ENCODE data around the gene POU2F2.

The POU2F2 gene

DNA sequence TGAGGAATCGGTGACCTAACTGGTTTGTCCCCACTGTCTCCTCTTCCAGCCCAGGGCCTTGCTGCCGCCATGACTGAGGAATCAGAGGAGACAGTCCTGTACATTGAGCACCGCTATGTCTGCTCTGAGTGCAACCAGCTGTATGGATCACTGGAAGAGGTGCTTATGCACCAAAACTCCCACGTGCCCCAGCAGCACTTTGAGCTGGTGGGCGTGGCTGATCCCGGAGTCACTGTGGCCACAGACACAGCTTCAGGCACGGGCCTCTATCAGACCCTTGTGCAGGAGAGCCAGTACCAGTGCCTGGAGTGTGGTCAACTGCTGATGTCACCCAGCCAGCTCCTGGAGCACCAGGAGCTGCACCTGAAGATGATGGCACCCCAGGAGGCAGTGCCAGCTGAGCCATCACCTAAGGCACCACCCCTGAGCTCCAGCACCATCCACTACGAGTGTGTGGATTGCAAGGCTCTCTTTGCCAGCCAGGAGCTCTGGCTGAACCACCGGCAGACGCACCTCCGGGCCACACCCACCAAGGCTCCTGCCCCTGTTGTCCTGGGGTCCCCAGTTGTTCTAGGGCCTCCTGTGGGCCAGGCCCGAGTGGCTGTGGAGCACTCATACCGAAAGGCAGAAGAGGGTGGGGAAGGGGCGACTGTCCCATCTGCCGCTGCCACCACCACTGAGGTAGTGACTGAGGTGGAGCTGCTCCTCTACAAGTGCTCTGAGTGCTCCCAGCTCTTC lies 53.5 kb downstream of the POU2F2 start:
- DNase-seq = no peak

DNA sequence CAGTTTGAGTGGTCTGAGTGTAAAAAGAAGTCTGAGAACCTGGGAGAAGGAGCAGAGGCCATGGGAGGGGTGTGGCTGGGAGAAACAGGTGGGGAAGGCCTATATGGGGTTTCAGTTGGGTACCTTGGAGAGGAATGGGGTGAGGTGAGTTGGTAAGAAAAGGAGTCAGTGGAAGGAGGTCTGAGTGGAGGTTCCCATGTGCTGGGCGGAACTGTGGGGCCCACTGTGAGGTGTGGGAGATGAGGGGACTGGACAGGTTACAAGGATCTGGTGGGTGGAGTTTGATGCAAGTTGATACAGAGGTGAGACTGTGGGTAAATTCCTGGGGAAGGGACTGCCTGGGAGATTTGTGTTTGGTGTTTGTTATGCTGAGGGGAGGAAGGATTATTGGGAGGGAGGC lies 54.2 kb downstream of the POU2F2 start:
- DNase-seq = no peak

GRCh38 chr19:42076380-42076944 lies 55.8 kb downstream of the POU2F2 start:
- no peak for DNase-seq

- peak; percentile 96 for DNase-seq
These were observed 56.4 kb downstream of the POU2F2 start, which contains the start of gene ZNF574 for GRCh38 chr19:42075616-42076379. TSS of gene ZNF574 (plus strand) at chr19:42076166. CDS start at chr19:42078607, 2,441 bp downstream.

- DNase-seq = no peak
These were observed 57.0 kb downstream of the POU2F2 start for GRCh38 chr19:42075364-42075615.

DNA sequence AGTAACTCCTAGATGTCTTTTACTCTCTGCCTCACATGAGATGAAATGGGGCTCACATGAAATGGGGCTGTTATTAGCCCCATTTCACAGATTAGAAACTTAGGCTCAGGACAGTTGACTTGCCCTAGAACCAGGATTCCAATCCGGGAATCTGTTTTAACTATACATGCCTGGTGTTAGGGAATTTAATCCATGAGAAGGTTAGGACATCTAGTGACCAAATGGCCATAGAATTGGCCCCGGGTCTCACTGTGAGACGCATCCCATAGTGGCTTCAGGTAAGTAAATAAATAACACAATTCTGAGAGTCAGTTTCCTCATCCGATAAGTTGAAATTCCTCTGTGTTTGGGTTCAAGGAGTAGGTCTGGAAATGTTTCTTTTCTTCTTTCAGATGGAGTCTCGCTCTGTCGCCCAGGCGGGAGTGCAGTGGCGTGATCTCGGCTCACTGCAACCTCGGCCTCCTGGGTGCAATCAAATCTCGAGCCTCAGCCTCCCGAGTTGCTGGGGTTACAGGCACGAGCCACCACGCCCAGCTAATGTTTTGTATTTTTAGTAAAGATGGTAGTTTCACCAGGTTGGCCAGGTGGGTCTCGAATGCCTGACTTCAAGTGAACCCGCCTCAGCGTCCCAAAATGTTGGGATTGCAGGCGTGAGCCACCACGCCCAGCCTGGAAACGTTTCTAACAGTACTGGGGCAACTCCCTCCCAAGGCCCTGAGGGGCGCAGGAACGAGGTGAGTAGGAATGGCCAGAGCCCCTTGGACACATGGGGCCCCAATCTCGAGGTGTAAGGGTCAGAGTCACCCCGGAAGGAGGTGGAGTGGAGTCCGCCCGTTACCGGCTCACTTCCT lies 57.5 kb downstream of the POU2F2 start:
- DNase-seq = no peak

DNA sequence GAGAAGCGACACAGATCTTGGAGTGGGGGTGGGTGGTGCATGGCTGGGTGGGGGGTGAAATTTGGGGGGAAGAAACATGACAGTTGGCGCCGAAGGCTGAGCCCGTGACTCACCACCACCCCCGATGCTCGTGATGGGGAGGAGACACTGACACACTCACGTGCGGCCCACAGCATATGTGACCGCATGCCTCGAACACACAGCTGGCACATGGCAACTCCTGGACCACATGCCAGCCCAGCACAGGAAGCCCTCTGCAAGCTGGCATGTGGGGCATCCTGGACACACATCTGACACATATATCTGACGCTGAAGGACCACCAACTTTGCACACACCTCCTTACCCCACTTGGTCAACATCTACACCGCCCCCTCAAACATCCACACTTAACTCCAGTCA lies 61.0 kb downstream of the POU2F2 start:
- no peak for DNase-seq

GRCh38 chr19:42069619-42070351 lies 62.5 kb downstream of the POU2F2 start, which contains the start of gene GRIK5:
TSS of gene GRIK5 (minus strand) at chr19:42070206. CDS start at chr19:42065770, 4,436 bp downstream.
- no peak for DNase-seq

- DNase-seq = no peak
These were observed 63.3 kb downstream of the POU2F2 start for GRCh38 chr19:42068756-42069571.

DNA sequence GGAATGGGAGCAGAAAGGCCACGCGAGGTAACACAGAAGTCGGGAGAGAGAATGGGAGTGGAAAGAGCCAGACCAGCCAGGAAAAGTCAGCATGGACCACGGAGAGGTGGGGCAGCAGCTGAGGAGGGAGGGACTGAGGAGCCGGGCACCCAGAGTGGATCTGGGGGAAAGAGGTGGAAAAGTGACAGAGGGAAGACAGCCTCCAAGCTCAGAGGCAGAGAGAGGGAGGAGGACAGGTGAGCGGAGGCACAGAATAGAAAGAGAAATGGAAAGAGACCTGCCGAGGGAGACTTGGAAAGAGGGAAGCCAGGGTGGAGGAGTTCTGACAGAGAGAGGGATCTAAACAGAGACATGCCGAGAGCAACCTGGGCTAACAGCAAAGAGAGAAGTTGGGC lies 63.9 kb downstream of the POU2F2 start:
- DNase-seq = no peak

GRCh38 chr19:42067315-42067888 lies 64.8 kb downstream of the POU2F2 start:
- DNase-seq = no peak

DNA sequence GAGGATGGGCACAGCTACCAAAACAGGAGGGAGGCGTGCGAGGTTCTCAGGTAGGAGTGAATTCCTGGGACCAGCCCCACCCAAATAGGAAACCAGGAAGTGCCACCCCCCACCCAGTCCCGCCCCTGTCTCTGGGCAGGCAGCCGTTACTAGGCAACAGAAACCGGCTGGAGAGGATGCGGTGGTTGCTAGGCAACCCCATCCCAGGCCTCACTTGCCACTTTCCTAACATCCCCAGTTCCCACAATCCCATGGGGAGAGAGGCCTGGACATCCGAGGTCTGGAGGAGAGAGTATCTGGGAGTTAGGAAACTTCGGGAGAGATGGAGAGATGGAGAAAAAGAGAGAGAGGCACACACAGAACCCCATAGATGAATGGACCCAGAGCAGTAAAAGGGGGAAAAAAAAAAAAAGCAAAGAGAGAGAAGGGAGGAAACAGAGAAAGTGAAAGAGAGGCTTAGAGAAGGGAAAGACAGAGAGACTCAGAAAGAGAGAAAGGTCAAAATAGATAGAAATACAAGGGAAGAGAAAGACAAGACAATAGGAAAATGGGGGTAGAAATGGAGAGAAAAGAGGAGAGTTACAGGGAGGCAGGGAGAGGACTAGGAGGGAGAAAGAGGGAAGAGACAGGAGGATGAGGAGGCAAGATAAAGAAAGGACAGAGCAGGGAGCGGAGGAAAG lies 66.0 kb downstream of the POU2F2 start:
- DNase-seq = no peak

DNA sequence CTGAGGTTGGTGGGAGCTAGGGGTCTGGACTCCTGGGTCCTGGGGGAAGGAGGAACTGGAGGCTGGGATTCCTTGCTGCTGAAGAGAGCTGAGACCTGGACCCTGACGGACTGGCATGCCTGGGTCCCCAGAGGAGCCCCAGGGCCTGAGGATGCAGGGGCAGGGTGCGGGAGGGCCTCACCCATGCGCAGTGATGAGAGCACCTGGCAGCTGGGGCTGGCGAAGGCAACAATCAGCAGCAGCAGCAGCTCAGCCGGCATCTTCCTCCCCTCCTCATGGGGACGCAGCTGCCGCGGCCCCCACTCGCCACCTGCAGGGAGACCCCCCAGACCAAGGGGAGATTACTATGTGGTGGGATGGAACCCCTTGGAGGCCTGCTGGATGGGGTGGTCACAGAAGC lies 66.7 kb downstream of the POU2F2 start:
- no peak for DNase-seq

DNA sequence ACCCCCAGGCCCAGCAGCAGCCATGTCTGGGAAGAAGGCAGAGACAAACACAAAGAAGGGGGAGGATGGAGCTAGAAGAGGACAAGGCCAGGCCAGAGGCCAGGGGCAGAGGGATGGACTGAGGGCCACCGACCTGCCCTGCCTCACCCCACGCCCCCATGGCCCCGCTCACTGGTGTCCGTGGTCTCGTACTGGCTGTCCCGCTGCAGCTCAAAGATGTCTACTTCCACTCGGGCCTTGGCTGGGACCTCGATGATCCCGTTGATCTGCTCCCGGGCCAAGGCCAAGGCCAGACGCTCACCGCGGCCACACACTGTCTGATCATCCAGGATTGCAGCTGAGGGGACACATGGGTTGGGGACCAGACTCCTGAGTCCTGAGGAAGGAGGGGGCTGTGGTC lies 67.2 kb downstream of the POU2F2 start:
- DNase-seq = no peak

- DNase-seq = no peak
These were observed 67.8 kb downstream of the POU2F2 start for GRCh38 chr19:42064432-42064831.

GRCh38 chr19:42062381-42062780 lies 69.9 kb downstream of the POU2F2 start:
- no peak for DNase-seq

DNA sequence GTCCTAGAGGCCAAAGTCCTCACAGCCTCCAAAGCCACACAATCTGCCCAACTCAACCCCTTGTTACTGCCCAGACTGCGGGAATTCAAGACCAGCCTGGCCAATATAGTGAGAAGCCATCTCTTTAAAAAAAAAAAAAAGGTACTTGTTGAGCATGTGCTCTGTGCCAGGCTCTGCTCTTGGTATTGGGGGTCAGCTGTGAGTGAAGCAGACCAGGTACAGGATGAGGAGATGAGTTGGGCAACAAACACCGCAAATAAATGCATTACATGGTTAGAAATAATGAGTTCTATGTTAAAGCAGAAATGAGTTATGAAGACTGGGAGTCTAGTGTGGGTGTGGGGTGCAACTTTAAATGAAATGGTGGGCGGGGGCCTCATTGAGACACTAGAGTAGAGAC lies 72.1 kb downstream of the POU2F2 start:
- DNase-seq = no peak

DNA sequence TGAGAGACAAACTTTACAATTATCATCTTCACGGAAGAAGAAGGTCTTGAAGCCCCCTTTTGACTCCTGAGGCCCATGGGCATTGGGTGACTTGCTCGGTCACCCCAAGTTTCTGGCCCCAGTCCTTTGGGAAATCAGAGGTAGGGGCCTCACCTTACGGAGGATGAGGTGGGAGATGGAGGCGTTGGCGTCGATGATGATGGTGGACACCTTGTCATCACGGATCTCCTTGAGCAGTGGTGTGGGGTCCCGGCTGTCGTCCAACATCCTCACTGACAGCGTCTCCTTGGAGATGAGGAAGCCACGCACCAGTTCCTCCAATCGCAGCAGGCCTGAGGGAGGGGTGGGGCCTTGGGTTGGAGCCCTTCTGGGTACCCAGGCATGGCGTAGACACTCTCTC lies 73.0 kb downstream of the POU2F2 start:
- DNase-seq = no peak

GRCh38 chr19:42057846-42058245 lies 74.4 kb downstream of the POU2F2 start:
- no peak for DNase-seq

DNA sequence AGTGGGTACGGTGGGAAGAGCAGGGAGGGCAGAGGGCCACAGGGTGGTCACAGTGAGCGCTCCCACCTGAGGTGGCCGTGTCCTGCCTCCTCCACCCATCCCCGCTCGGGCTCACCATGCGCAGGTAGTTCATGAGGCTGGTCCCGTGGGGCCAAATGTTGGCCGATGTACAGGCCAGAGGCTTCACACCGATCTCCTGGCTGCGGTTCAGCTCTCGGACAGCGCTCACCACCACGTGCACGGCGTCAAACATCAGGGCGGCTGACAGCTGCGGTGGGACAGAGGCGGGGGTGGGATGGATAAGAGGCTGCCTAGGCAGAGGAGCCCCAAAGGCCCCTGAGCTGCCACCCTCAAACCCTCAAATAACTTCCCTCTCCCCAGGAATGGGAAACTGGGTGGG lies 78.0 kb downstream of the POU2F2 start:
- DNase-seq = no peak
